Astrocyte (in vitro differentiated cells and primary cell): Measurements from ENCODE around the gene NDUFS7. TPM values are rescaled to one million over a fixed set of nuclear protein-coding genes. Genes with fewer than 3 reads are reported as not detected.
A peak's percentile ranks its signal among the peaks of the same experiment; 100 is the strongest.

Experiments used
- DNase-seq: peaks from one replicate; pipeline ENCODE4 v3.0.0-alpha.2; 2010; ENCODE audit warnings: low read depth
- FAIRE-seq: peaks from 2 replicates; lab custom pipeline; 2011; peaks lifted over from hg19 to GRCh38; lab: Jason Lieb, UNC
- H2AFZ ChIP-seq: 2 replicates; pipeline ENCODE4 v1.6.0; 2012; ENCODE audit warnings: low read depth, low read length, inconsistent platforms
- H3K27ac ChIP-seq: 2 replicates; pipeline ENCODE4 v1.5.1; 2011; ENCODE audit warnings: low read depth, low read length, inconsistent platforms
- H3K27me3 ChIP-seq: 2 replicates; pipeline ENCODE4 v1.6.0; 2011; ENCODE audit warnings: low read length, inconsistent platforms; ENCODE audit not compliant: insufficient read depth
- H3K36me3 ChIP-seq: 2 replicates; pipeline ENCODE4 v1.5.1; 2011; ENCODE audit warnings: low read length, inconsistent platforms; ENCODE audit not compliant: insufficient read depth
- H3K4me1 ChIP-seq: 2 replicates; pipeline ENCODE4 v1.5.1; 2011; ENCODE audit warnings: low read length, inconsistent platforms; ENCODE audit not compliant: insufficient read depth
- H3K4me2 ChIP-seq: 2 replicates; pipeline ENCODE4 v1.6.0; 2012; ENCODE audit warnings: low read length, inconsistent platforms
- H3K4me3 ChIP-seq: 2 replicates; pipeline ENCODE4 v1.5.1; 2011; ENCODE audit warnings: low read depth, mild to moderate bottlenecking, low read length, inconsistent platforms; ENCODE audit not compliant: insufficient read depth
- H3K79me2 ChIP-seq: 2 replicates; pipeline ENCODE4 v1.6.0; 2012; ENCODE audit warnings: mild to moderate bottlenecking, low read length, inconsistent platforms; ENCODE audit not compliant: insufficient read depth
- H3K9ac ChIP-seq: 2 replicates; pipeline ENCODE4 v1.6.0; 2012; ENCODE audit warnings: mild to moderate bottlenecking, low read length, inconsistent platforms
- H3K9me3 ChIP-seq: 2 replicates; pipeline ENCODE4 v1.5.1; 2012; ENCODE audit warnings: low read depth, mild to moderate bottlenecking, low read length, inconsistent platforms; ENCODE audit not compliant: insufficient read depth
- H4K20me1 ChIP-seq: 2 replicates; pipeline ENCODE4 v1.6.0; 2012; ENCODE audit warnings: low read length, inconsistent platforms; ENCODE audit not compliant: insufficient read depth
- H3K27ac Mint-ChIP-seq: one replicate; pipeline ENCODE4 v1.8.0; 2021; ENCODE audit warnings: mild to moderate bottlenecking, mixed read lengths; ENCODE audit not compliant: unreplicated experiment
- H3K27me3 Mint-ChIP-seq: one replicate; pipeline ENCODE4 v1.8.0; 2021; ENCODE audit warnings: low read depth, mixed read lengths; ENCODE audit not compliant: unreplicated experiment
- H3K36me3 Mint-ChIP-seq: one replicate; pipeline ENCODE4 v1.8.0; 2021; ENCODE audit warnings: low read depth, mixed read lengths; ENCODE audit not compliant: unreplicated experiment
- H3K4me1 Mint-ChIP-seq: one replicate; pipeline ENCODE4 v1.8.0; 2021; ENCODE audit warnings: low read depth, mixed read lengths; ENCODE audit not compliant: unreplicated experiment
- H3K4me3 Mint-ChIP-seq: one replicate; pipeline ENCODE4 v1.8.0; 2021; ENCODE audit warnings: mild to moderate bottlenecking, moderate library complexity, mixed read lengths; ENCODE audit not compliant: unreplicated experiment
- H3K9me3 Mint-ChIP-seq: one replicate; pipeline ENCODE4 v1.8.0; 2021; ENCODE audit warnings: mild to moderate bottlenecking, mixed read lengths; ENCODE audit not compliant: unreplicated experiment
- CTCF ChIP-seq: IDR thresholded peaks from 2 replicates; pipeline ENCODE4 v1.5.1; 2011; ENCODE audit warnings: low read depth, mild to moderate bottlenecking, inconsistent platforms, low read length, moderate library complexity; ENCODE audit not compliant: insufficient read depth
- EZH2 ChIP-seq: IDR thresholded peaks from 2 replicates; pipeline ENCODE4 v1.6.1; 2012; ENCODE audit warnings: mild to moderate bottlenecking, low read length, inconsistent platforms; ENCODE audit not compliant: insufficient read depth
- total RNA-seq: library from RNA; stranded (reverse); gene quantifications from 2 replicates; pipeline ENCODE4 v1.2.1, GENCODE V29; 2021

NDUFS7 gene
- total RNA-seq, 1 donor from 2014 or later: 64.0 TPM

GRCh38 chr19:1373534-1374249 lies 10.0 kb upstream of the NDUFS7 start:
- DNase-seq (no peak), FAIRE-seq (no peak)
- Mint-ChIP-seq H3K36me3 (peaks cover 15% of the 10 kb centered on the region), H3K4me3 (no peak overlapping the region), H3K27ac (no peak overlapping the region), H3K4me1 (no peaks in the 10 kb centered on the region), H3K27me3 (no peaks in the 10 kb centered on the region), H3K9me3 (no peaks in the 10 kb centered on the region)
- Histone ChIP-seq H3K36me3 (peaks cover 7% of the 10 kb centered on the region), H3K4me3 (no peak overlapping the region), H4K20me1 (peaks cover 15% of the 10 kb centered on the region), H3K4me2 (peak overlapping the region; percentile 37), H3K4me1 (peaks cover 19% of the 10 kb centered on the region), H3K27me3 (no peaks in the 10 kb centered on the region), H2AFZ (no peak overlapping the region), H3K27ac (no peak overlapping the region), H3K9me3 (no peaks in the 10 kb centered on the region), H3K9ac (peak overlapping the region; percentile 20), H3K79me2 (no peaks in the 10 kb centered on the region)
- TF ChIP-seq CTCF (no peak), EZH2 (no peak)

- H3K27me3 ChIP-seq: no peaks in the 10 kb centered on the region
- H3K9me3 ChIP-seq: no peaks in the 10 kb centered on the region
- no peaks in the 10 kb centered on the region for H3K4me1 Mint-ChIP-seq
- H3K36me3 Mint-ChIP-seq: peaks cover 15% of the 10 kb centered on the region
- H2AFZ ChIP-seq: no peak overlapping the region
- H3K4me3 ChIP-seq: no peak overlapping the region
- H3K9me3 Mint-ChIP-seq: no peaks in the 10 kb centered on the region
- no peak overlapping the region for H3K9ac ChIP-seq
- peaks cover 7% of the 10 kb centered on the region for H3K36me3 ChIP-seq
- H3K27ac Mint-ChIP-seq: peak overlapping the region; percentile 50
- H3K4me2 ChIP-seq: no peak overlapping the region
- no peaks in the 10 kb centered on the region for H3K79me2 ChIP-seq
- no peak overlapping the region for H3K4me3 Mint-ChIP-seq
- no peak for DNase-seq
- H3K27ac ChIP-seq: no peak overlapping the region
- H4K20me1 ChIP-seq: peaks cover 17% of the 10 kb centered on the region
- TF ChIP-seq EZH2 (no peak), CTCF (no peak)
- peaks cover 19% of the 10 kb centered on the region for H3K4me1 ChIP-seq
- no peak for FAIRE-seq
- H3K27me3 Mint-ChIP-seq: no peaks in the 10 kb centered on the region
Observed at GRCh38 chr19:1374250-1374577, 9.5 kb upstream of the NDUFS7 start.

- DNase-seq (no peak), FAIRE-seq (no peak)
- peaks cover 3% of the 10 kb centered on the region for H3K36me3 ChIP-seq
- peaks cover 19% of the 10 kb centered on the region for H3K4me1 ChIP-seq
- H3K27me3 ChIP-seq: no peaks in the 10 kb centered on the region
- H3K27ac ChIP-seq: no peak overlapping the region
- no peak overlapping the region for H3K27ac Mint-ChIP-seq
- no peaks in the 10 kb centered on the region for H3K79me2 ChIP-seq
- H3K9me3 ChIP-seq: no peaks in the 10 kb centered on the region
- peaks cover 15% of the 10 kb centered on the region for H3K36me3 Mint-ChIP-seq
- H3K4me3 Mint-ChIP-seq: no peak overlapping the region
- H3K4me3 ChIP-seq: no peak overlapping the region
- TF ChIP-seq EZH2: no peak
- no peak for TF ChIP-seq CTCF
- peaks cover 1% of the 10 kb centered on the region for H3K4me1 Mint-ChIP-seq
- H4K20me1 ChIP-seq: peaks cover 28% of the 10 kb centered on the region
- H3K9ac ChIP-seq: no peak overlapping the region
- no peak overlapping the region for H3K4me2 ChIP-seq
- no peaks in the 10 kb centered on the region for H3K27me3 Mint-ChIP-seq
- H3K9me3 Mint-ChIP-seq: no peaks in the 10 kb centered on the region
- H2AFZ ChIP-seq: no peak overlapping the region
Observed at GRCh38 chr19:1376415-1376805, 7.3 kb upstream of the NDUFS7 start.
